ENCODE results near the gene HARBI1.

GRCh38 chr11:46617972-46618314 lies 916 bp upstream of the HARBI1 start:
- TF ChIP-seq CTCF (IDR thresholded peaks at IDR 0.05) (no peak), POLR2A (IDR thresholded peaks at IDR 0.05) (no peak)
